Measurements from ENCODE around the gene GOLM1. TPM values are rescaled to one million over a fixed set of nuclear protein-coding genes. Genes with fewer than 3 reads are reported as not detected.

GOLM1 gene
- total and polyA plus RNA-seq, 9 of the 15 experiments (the other 6 are each of a cell fraction or from before 2014, with no cell fraction given), result 0.09 to 0.96 (median 0.40) TPM; not detected in 4

- TF ChIP-seq ZNF507 (tag; conservative IDR thresholded peaks at IDR 0.05) (no peak), HNRNPK (IDR thresholded peaks at IDR 0.05; ENCODE audit: low read depth, low read length, poor library complexity, severe bottlenecking) (no peak)
Observed at GRCh38 chr9:86040861-86041155, 58.5 kb downstream of the GOLM1 start (continued).

GRCh38 chr9:86039991-86040860, 59.1 kb downstream of the GOLM1 start:
- Histone ChIP-seq H3K9me3 (replicated peaks; ENCODE audit: control insufficient read depth, insufficient read depth, low read depth, low read length) (no peaks in the 10 kb centered on the region), H3K27ac (ENCODE audit: extremely low read depth, low read depth, low read length) (no peak overlapping the region), H3K4me1 (replicated peaks in 1 of 2; ENCODE audit: control insufficient read depth in 2 of 2, insufficient read depth in 2 of 2, low read length in 2 of 2) (no peaks in the 10 kb centered on the region; a peak in 1 of 5 replicates), H3K4me2 (ENCODE audit: insufficient read depth, low read length) (no peak overlapping the region), H3K4me3 (no peak overlapping the region), H3K36me3 (ENCODE audit: control insufficient read depth, insufficient read depth, low read length) (no peaks in the 10 kb centered on the region), H3K27me3 (ENCODE audit: control insufficient read depth in 2 of 2, insufficient read depth in 2 of 2, low read length in 2 of 2) (peaks cover 10 to 38% of the 10 kb centered on the region in 2 experiments; a peak in 4 of 5 replicates), H3K9ac (ENCODE audit: insufficient read depth in 1 of 2, low read depth in 2 of 2, low read length in 2 of 2) (no peak overlapping the region), H3K79me2 (ENCODE audit: control insufficient read depth, insufficient read depth, low read length) (no peaks in the 10 kb centered on the region), H4K20me1 (replicated peaks; ENCODE audit: control insufficient read depth, insufficient read depth, low read length) (0 out of 2 replicates have a peak, but pooled peaks cover 5% of the 10 kb centered on the region), H3K9me1 (ENCODE audit: control insufficient read depth, insufficient read depth, low read length) (no peaks in the 10 kb centered on the region), H2AFZ (ENCODE audit: low read depth, low read length) (no peak overlapping the region)
- ChIA-PET CTCF (ENCODE audit: low intra/inter-chr PET ratio) (no interaction called here), POLR2A (no interaction called here)
- no peak for DNase-seq (ENCODE audit: extremely low read depth in 1 of 4, low spot score in 3 of 4)
- BruUV-seq (replicated peaks), result no TSS peak
- no peak for FAIRE-seq
- intact Hi-C loops (cut with micrococcal nuclease) (no loop called here), in situ Hi-C loops (cut with MboI) (no loop called here)
- ATAC-seq, result no peak
- 2% methylated on average over 11 of the region's 12 CpGs for WGBS (ENCODE audit: insufficient coverage, low coverage, missing lambda C conversion rate)
- TF ChIP-seq MBD2 (IDR thresholded peaks at IDR 0.05; ENCODE audit: borderline replicate concordance, low read depth), result no peak
- no peak for TF ChIP-seq RERE (CRISPR knock-in tag; IDR thresholded peaks at IDR 0.05; ENCODE audit: borderline replicate concordance)
- TF ChIP-seq ZNF444 (CRISPR knock-in tag; IDR thresholded peaks at IDR 0.05), result no peak
- no peak for TF ChIP-seq RBM14 (IDR thresholded peaks at IDR 0.05; ENCODE audit: borderline replicate concordance, insufficient read depth, low read depth, low read length)
- TF ChIP-seq CAMTA2 (CRISPR knock-in tag; conservative IDR thresholded peaks at IDR 0.05), result no peak
- TF ChIP-seq PCBP1 (IDR thresholded peaks at IDR 0.05; ENCODE audit: low read depth, low read length, poor library complexity, severe bottlenecking), result no peak
- no peak for TF ChIP-seq CTCFL (IDR thresholded peaks at IDR 0.05; ENCODE audit: borderline replicate concordance, insufficient read depth, low read depth, low read length, poor library complexity, severe bottlenecking)
- no peak for TF ChIP-seq MITF (IDR thresholded peaks at IDR 0.05)

Data from K562 (cell line).